Measurements from ENCODE around the gene DERA.

- TF ChIP-seq POLR2A (IDR thresholded peaks at IDR 0.05), result no peak
- no peak for TF ChIP-seq CTCF (IDR thresholded peaks at IDR 0.05)
Measured at GRCh38 chr12:15887043-15887817, 23.9 kb upstream of the DERA start.

All from adrenal gland (tissue), 5 donors.